HG02571 (cell line): Measurements from ENCODE around the gene PGLYRP3.

ENCODE experiments used
- ATAC-seq: cut with Tn5 transposase; IDR thresholded peaks from one replicate; pipeline ENCODE4 v1.9.1; 2021; ENCODE audit warnings: mild to moderate bottlenecking, moderate library complexity; ENCODE audit not compliant: unreplicated experiment

Gene PGLYRP3

GRCh38 chr1:153261281-153262069 lies 51.3 kb downstream of the PGLYRP3 start:
- ATAC-seq = no peak

GRCh38 chr1:153260585-153261280 lies 52.0 kb downstream of the PGLYRP3 start:
- no peak for ATAC-seq

- no peak for ATAC-seq
These were observed 53.4 kb downstream of the PGLYRP3 start, which contains the start of gene LORICRIN for GRCh38 chr1:153259387-153259786. Gene LORICRIN, plus strand, starts transcription at chr1:153259687. Its CDS starts 1,263 bp downstream, at chr1:153260950.

GRCh38 chr1:153253693-153254092 lies 59.1 kb downstream of the PGLYRP3 start:
- no peak for ATAC-seq

- ATAC-seq = no peak
These were observed 59.7 kb downstream of the PGLYRP3 start for GRCh38 chr1:153253076-153253475.

GRCh38 chr1:153251988-153252387 lies 60.8 kb downstream of the PGLYRP3 start:
- ATAC-seq = no peak

GRCh38 chr1:153251562-153251961 lies 61.2 kb downstream of the PGLYRP3 start:
- no peak for ATAC-seq

GRCh38 chr1:153251087-153251486 lies 61.7 kb downstream of the PGLYRP3 start:
- ATAC-seq = no peak

- no peak for ATAC-seq
These were observed 62.6 kb downstream of the PGLYRP3 start for GRCh38 chr1:153250166-153250565.

GRCh38 chr1:153248176-153248879 lies 64.4 kb downstream of the PGLYRP3 start:
- no peak for ATAC-seq
